GM13977 (cell line): ENCODE results near the gene FMN1.

ENCODE experiments used
- DNase-seq: peaks from one replicate; pipeline ENCODE4 v3.0.0; 2012; ENCODE audit warnings: low spot score
- in situ Hi-C: fragments of 300-500 bp; cut with MboI; formaldehyde crosslinking; loops from one replicate; pipeline ENCODE4 v1.12.0; 2022; ENCODE audit warnings: low sequenced_read_pairs, low pct_unique_long_range_greater_than_20kb, mixed read lengths, inconsistent platforms; ENCODE audit not compliant: unreplicated experiment
- TF ChIP-seq, protein P1 (sequence below): IDR thresholded peaks from 2 replicates; pipeline ENCODE4 v1.5.1; 2012; ENCODE audit warnings: mild to moderate bottlenecking, control low read depth; ENCODE audit not compliant: insufficient read depth; ENCODE audit errors: extremely low read depth, missing control alignments

Gene FMN1

DNA sequence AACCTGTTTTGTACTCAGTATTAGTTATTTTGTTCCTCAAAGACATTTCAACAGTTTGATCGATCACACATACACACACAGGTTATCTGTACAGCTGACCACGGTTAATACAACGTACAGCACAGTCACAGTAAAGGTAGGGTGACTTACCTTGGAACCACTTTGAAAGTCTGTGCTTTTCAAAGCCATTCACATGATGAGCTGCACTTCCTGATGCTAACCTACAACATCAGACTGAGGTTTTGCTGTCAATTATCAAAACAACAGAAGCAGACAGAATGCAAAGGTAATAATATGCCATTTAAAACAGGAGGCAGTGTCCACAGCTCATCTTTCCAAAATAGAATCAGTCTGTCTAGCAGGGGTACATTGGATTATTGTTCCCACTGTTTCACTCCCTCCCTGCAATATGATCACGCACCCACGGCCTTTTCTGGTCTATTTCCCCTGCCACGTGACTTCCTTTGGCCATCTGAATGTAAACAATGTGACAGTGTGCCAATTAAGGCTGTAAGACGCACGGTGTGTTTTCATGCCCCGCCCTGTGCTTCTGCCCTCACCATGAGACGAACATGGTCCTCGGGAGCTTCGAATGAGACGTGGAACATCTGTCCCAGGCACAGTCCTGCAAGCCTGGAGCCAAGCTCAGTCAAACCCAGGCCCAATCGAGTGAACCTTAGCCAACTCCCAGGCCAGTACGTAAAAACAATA is 102.4 kb downstream of the FMN1 start:
- in situ Hi-C loops, result no loop called here
- TF ChIP-seq, protein P1, sequence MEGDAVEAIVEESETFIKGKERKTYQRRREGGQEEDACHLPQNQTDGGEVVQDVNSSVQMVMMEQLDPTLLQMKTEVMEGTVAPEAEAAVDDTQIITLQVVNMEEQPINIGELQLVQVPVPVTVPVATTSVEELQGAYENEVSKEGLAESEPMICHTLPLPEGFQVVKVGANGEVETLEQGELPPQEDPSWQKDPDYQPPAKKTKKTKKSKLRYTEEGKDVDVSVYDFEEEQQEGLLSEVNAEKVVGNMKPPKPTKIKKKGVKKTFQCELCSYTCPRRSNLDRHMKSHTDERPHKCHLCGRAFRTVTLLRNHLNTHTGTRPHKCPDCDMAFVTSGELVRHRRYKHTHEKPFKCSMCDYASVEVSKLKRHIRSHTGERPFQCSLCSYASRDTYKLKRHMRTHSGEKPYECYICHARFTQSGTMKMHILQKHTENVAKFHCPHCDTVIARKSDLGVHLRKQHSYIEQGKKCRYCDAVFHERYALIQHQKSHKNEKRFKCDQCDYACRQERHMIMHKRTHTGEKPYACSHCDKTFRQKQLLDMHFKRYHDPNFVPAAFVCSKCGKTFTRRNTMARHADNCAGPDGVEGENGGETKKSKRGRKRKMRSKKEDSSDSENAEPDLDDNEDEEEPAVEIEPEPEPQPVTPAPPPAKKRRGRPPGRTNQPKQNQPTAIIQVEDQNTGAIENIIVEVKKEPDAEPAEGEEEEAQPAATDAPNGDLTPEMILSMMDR, result no peak
- no peak for DNase-seq

DNA sequence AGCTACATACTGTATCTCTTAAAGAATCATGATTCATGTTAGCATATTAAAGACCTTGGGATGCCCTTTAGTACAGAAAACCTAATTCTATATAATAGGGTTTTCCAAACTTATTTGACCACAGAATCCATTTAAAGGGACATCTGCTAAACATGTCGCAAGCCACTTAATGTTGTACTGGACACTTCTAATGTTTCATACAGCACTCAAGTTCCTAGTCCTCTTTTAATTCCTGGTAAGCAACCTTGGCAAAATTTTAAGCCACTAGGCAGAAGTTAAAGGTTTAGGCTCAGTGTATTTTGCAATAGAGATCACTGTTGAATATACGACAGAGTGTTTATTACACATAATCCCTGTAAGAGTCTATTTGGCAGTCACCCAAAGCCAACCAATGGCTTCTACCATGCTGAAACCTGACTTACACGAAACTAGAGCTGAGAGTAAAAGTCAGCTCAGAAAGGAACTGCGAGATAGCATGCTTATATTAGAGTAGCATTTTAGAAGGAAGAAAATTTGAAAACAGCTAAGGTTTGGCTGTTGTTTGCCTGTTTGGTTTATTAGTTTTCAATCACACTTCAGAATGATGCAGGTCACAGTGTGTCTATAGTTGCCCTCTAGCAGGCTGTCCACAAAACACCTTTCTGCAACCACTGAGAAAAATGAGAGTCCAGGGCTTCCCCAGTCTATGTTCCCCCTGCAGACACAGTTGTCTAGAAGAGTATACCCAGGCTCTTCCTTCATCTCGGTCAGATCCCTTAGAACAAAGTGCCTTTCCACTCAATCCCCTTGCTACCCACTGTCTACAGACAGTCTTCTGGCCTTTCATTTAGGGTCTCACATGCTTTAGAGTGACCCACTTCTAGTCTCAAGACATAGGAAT is 104.4 kb downstream of the FMN1 start:
- no peak for DNase-seq
- in situ Hi-C loops, result no loop called here
- TF ChIP-seq, protein P1, result no peak

DNA sequence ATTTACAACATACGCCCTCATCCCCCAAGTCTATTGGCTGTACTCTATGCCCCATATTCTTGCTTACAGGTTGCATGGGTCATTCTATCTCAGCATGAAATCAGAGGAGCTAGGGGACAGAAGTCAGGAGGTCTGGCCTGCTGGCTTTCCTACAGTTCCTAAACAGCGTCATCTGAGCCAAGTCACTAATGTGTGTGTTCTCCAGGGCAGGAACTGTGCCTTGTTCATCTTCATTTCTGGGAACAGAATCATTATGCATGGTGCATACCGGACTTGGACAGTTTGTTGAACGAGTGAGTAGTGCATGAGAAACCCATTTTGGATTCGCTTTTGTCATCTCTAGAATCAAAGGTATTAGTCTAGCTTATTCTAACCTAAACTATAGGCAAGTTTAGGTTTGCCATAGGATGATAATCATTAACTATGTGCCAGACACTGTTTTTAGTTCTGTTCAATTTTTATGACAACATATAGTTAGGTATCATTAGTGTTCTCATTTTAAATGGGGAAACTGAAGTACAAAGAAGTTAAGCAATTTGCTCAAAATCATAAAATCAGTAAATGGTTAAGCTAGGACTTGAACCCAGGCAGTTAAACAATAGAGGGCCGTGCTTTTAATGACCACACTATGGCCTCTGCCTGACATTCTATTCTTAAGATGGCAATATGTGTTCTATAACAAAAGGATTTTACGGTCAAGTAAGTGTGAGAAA is 105.2 kb downstream of the FMN1 start:
- TF ChIP-seq, protein P1, result no peak
- in situ Hi-C loops, result no loop called here
- no peak for DNase-seq

DNA sequence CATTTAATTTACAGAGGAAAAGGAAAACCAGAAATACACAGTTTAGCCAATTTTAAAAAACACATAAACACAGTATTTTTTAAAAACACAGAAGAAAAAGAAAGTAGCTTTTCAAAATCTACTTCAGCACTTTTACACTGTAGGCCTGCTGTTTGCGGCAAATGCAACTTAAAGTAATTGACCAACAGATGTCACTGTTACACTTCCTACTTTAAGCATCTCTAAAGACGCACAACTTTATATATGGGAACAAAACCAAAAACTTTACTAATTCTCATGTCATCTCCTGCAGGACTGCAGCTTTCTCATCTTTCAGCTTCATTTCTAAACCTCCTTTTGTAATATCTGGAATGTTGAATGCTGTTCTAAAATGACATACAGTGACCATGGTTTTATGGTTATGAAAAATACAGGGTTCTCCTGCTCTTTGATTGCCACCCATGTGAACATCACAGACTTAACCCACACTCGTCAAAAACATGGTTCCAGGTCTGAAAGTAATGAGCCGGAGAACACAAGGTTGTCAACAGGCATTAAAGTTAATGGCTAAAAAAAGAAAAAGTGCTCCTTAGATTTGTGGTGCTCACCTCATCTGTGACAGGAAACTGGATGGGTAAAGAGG is 107.9 kb downstream of the FMN1 start:
- in situ Hi-C loops, result no loop called here
- TF ChIP-seq, protein P1, result peak; percentile 48
- peak; percentile 28 for DNase-seq

DNA sequence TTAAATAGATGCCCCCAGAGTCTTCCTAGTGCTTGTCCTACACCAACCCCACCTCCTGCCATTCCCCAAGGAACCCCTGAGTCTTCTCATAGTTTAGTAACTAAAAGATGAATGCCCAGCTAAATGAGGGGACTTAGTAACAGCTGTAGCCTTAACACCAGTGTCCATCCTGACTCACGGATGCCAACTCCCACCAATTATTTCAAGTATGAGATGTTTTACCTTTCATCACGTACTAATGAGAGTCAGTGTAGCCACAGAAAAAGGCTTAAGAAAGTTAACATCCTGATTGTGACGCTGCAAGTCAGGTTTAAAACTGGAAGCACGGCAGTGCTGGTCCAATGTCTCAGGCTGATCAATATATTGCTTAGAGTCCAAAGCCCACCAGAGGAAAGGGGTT is 109.9 kb downstream of the FMN1 start:
- DNase-seq, result no peak
- TF ChIP-seq, protein P1, result no peak
- in situ Hi-C loops, result no loop called here
